HCT116 (cell line): ENCODE measurements around the gene GRK5. TPM values are rescaled to one million over a fixed set of nuclear protein-coding genes. Genes with fewer than 3 reads are reported as not detected.

Experiments
- ATAC-seq: fragments of 200-7000 bp; cut with Tn5 transposase; 2 replicates; pipeline ENCODE4 v1.9.1; 2020; ENCODE audit warnings: mild to moderate bottlenecking, moderate library complexity
- BruUV-seq: library from RNA; stranded (reverse); fragments of 400-500 nt; replicated peaks from 2 replicates; lab custom pipeline; 2021; lab: Mats Ljungman, UMichigan
- CTCF ChIA-PET: fragments of 300-600 bp; sonication (Branson Sonifier 250); formaldehyde crosslinking; loops from one replicate; lab custom pipeline; 2021; ENCODE audit warnings: antibody characterized with exemption; lab: Charles Lee
- POLR2A ChIA-PET: fragments of 300-600, 350-600 bp; sonication (Branson Sonifier 250); formaldehyde crosslinking; loops from one replicate; lab custom pipeline; 2021; ENCODE audit warnings: antibody characterized with exemption; lab: Charles Lee
- RAD21 ChIA-PET, 2 experiments: fragments of 300-600 bp; sonication (Branson Sonifier 250); formaldehyde crosslinking; loops; one replicate each; lab custom pipeline; 2023; ENCODE audit warnings: low total read pairs in 2 of 2; ENCODE audit not compliant: uncharacterized antibody in 2 of 2, unreplicated experiment in 2 of 2, low non-redundant PET in 1 of 2; lab: Charles Lee
- DNase-seq: peaks from one replicate; pipeline ENCODE4 v3.0.0-alpha.2; 2010; ENCODE audit warnings: low read depth, low spot score
- H2AFZ ChIP-seq: fragments of 200-600 bp; shearing (Covaris generic), sonication (generic); 2 replicates; pipeline ENCODE4 v1.6.1; 2017; ENCODE audit warnings: low read depth, mixed run types, mixed read lengths, antibody characterized with exemption, low read length; ENCODE audit not compliant: poor library complexity, severe bottlenecking
- H3K27ac ChIP-seq: 2 replicates; pipeline ENCODE4 v1.5.1; 2012; ENCODE audit warnings: low read depth, low read length
- H3K27me3 ChIP-seq: fragments of 200-600 bp; sonication (generic); 2 replicates; pipeline ENCODE4 v1.6.1; 2016; ENCODE audit warnings: mixed run types, low read length, mixed read lengths; ENCODE audit not compliant: insufficient read depth
- H3K36me3 ChIP-seq, 2 experiments: fragments of 200-500 bp in 1 of 2; fragments of 200-600 bp in 1 of 2; sonication (Bioruptor generic) in 1 of 2; sonication (generic) in 1 of 2; 2 replicates each; pipeline versions ENCODE4 v1.5.1 to v1.6.1; 2014 to 2016; ENCODE audit warnings: low read length in 2 of 2, inconsistent platforms in 1 of 2, mixed read lengths in 1 of 2, mixed run types in 1 of 2; ENCODE audit not compliant: insufficient read depth in 2 of 2, control insufficient read depth in 1 of 2
- H3K4me1 ChIP-seq, 2 experiments: fragments of 200-600 bp in 1 of 2; sonication (generic) in 1 of 2; 2 replicates each; pipeline versions ENCODE4 v1.5.1 to v1.6.1; 2012 to 2017; ENCODE audit warnings: low read length in 2 of 2, inconsistent platforms in 1 of 2, mild to moderate bottlenecking in 1 of 2, mixed read lengths in 1 of 2, mixed run types in 1 of 2, moderate library complexity in 1 of 2; ENCODE audit not compliant: insufficient read depth in 2 of 2, control insufficient read depth in 1 of 2
- H3K4me2 ChIP-seq: fragments of 200-600 bp; sonication (generic); 2 replicates; pipeline ENCODE4 v1.6.1; 2017; ENCODE audit warnings: mixed run types, low read length, mixed read lengths
- H3K4me3 ChIP-seq, 2 experiments: fragments of 200-600 bp in 1 of 2; sonication (generic) in 1 of 2; replicated peaks in 1 of 2; 2 replicates each; pipeline ENCODE4 v1.5.1; 2011 to 2016; ENCODE audit warnings: low read length in 2 of 2, control low read depth in 1 of 2, low read depth in 1 of 2, mild to moderate bottlenecking in 1 of 2, mixed read lengths in 1 of 2, mixed run types in 1 of 2
- H3K79me2 ChIP-seq: fragments of 200-600 bp; sonication (generic); 2 replicates; pipeline ENCODE4 v1.6.1; 2017; ENCODE audit warnings: mild to moderate bottlenecking, mixed run types, low read length, moderate library complexity, mixed read lengths; ENCODE audit not compliant: insufficient read depth
- H3K9ac ChIP-seq: fragments of 200-600 bp; sonication (generic); 2 replicates; pipeline ENCODE4 v1.6.1; 2016; ENCODE audit warnings: low read length, mixed read lengths
- H3K9me2 ChIP-seq: fragments of 200-600 bp; sonication (generic), shearing (Covaris generic); 2 replicates; pipeline ENCODE4 v1.6.1; 2017; ENCODE audit warnings: mixed run types, mild to moderate bottlenecking, moderate library complexity; ENCODE audit not compliant: insufficient read depth
- H3K9me3 ChIP-seq, 2 experiments: fragments of 200-500 bp in 1 of 2; fragments of 200-600 bp in 1 of 2; sonication (Bioruptor generic) in 1 of 2; sonication (generic) in 1 of 2; 2 replicates each; pipeline ENCODE4 v1.6.1; 2014 to 2017; ENCODE audit warnings: low read length in 2 of 2, mixed read lengths in 2 of 2, inconsistent platforms in 1 of 2, low read depth in 1 of 2, mild to moderate bottlenecking in 1 of 2, mixed run types in 1 of 2, moderate library complexity in 1 of 2; ENCODE audit not compliant: control insufficient read depth in 1 of 2, insufficient read depth in 1 of 2
- H4K20me1 ChIP-seq: fragments of 200-600 bp; sonication (generic), shearing (Covaris generic); 2 replicates; pipeline ENCODE4 v1.6.1; 2017; ENCODE audit warnings: mixed run types, mild to moderate bottlenecking, moderate library complexity; ENCODE audit not compliant: insufficient read depth
- CEBPB ChIP-seq: IDR thresholded peaks from 2 replicates; pipeline ENCODE4 v1.6.1; 2012; ENCODE audit warnings: low read depth
- CTCF ChIP-seq, 3 experiments: fragments of 200-600 bp in 1 of 3; sonication (generic) in 1 of 3; IDR thresholded peaks in 2 of 3; conservative IDR thresholded peaks in 1 of 3; 2 replicates each; pipeline ENCODE4 v1.5.1; 2012 to 2017; ENCODE audit warnings: low read depth in 2 of 3, low read length in 2 of 3, antibody characterized with exemption in 1 of 3, borderline replicate concordance in 1 of 3, control low read depth in 1 of 3, mild to moderate bottlenecking in 1 of 3, mixed read lengths in 1 of 3, mixed run types in 1 of 3, moderate library complexity in 1 of 3; ENCODE audit not compliant: insufficient read depth in 1 of 3
- EZH2 ChIP-seq: fragments of 200-600 bp; sonication (generic); IDR thresholded peaks from 2 replicates; pipeline ENCODE4 v1.6.1; 2017; ENCODE audit warnings: antibody characterized with exemption, mixed run types
- EZH2phosphoT487 ChIP-seq: fragments of 200-600 bp; IDR thresholded peaks from 2 replicates; pipeline ENCODE4 v1.6.1; 2018; ENCODE audit warnings: antibody characterized with exemption, borderline replicate concordance
- FOSL1 ChIP-seq: IDR thresholded peaks from 2 replicates; pipeline ENCODE4 v1.6.1; 2012; ENCODE audit warnings: low read depth
- JUND ChIP-seq: IDR thresholded peaks from 2 replicates; pipeline ENCODE4 v1.6.1; 2012
- MAX ChIP-seq: IDR thresholded peaks from 2 replicates; pipeline ENCODE4 v1.6.1; 2012
- POLR2AphosphoS5 ChIP-seq: IDR thresholded peaks from 2 replicates; pipeline ENCODE4 v1.6.1; 2011; ENCODE audit warnings: mild to moderate bottlenecking, low read depth, low read length, moderate library complexity
- RAD21 ChIP-seq: IDR thresholded peaks from 2 replicates; pipeline ENCODE4 v1.6.1; 2012; ENCODE audit warnings: low read depth, mild to moderate bottlenecking
- REST ChIP-seq: IDR thresholded peaks from 2 replicates; pipeline ENCODE4 v1.6.1; 2012; ENCODE audit warnings: low read depth
- SIN3A ChIP-seq: IDR thresholded peaks from 2 replicates; pipeline ENCODE4 v1.6.1; 2012; ENCODE audit warnings: low read depth
- SP1 ChIP-seq: IDR thresholded peaks from 2 replicates; pipeline ENCODE4 v1.6.1; 2012; ENCODE audit warnings: low read depth
- TCF7L2 ChIP-seq: IDR thresholded peaks from 2 replicates; pipeline ENCODE4 v1.7.0; 2011; ENCODE audit warnings: borderline replicate concordance, inconsistent platforms; ENCODE audit not compliant: insufficient read depth, insufficient read length; ENCODE audit errors: extremely low read depth
- ZFX ChIP-seq: fragments of 450-650 bp; IDR thresholded peaks from 2 replicates; pipeline ENCODE4 v1.6.1; 2017
- intact Hi-C: fragments of 100-400 bp; cut with micrococcal nuclease; formaldehyde crosslinking; loops from 2 replicates; pipeline ENCODE4 v1.10.0; 2022
- total RNA-seq: library from RNA; stranded (reverse); gene quantifications from one replicate; pipeline ENCODE4 v1.2.1, GENCODE V29; 2021; ENCODE audit not compliant: unreplicated experiment

The GRK5 gene
- total RNA-seq, 1 experiment from 2014 or later: 7.3 TPM

GRCh38 chr10:119406601-119407253 is 199.4 kb downstream of the GRK5 start:
- Histone ChIP-seq H3K27ac (no peak overlapping the region), H3K4me3 (no peak overlapping the region), H4K20me1 (no peaks in the 10 kb centered on the region), H3K36me3 (no peaks in the 10 kb centered on the region), H3K9me3 (no peaks in the 10 kb centered on the region), H3K9ac (no peak overlapping the region), H3K79me2 (no peaks in the 10 kb centered on the region), H3K27me3 (no peaks in the 10 kb centered on the region), H3K4me2 (no peak overlapping the region), H3K4me1 (peaks cover 4 to 8% of the 10 kb centered on the region in 2 experiments; a peak in 3 of 4 replicates), H2AFZ (no peak overlapping the region), H3K9me2 (no peaks in the 10 kb centered on the region)
- BruUV-seq: no TSS peak
- TF ChIP-seq POLR2AphosphoS5 (no peak), CEBPB (no peak), FOSL1 (no peak), RAD21 (no peak), CTCF (IDR thresholded peaks at IDR 0.05 in 2 of 3, conservative IDR thresholded peaks at IDR 0.05 in 1 of 3; ENCODE audit: borderline replicate concordance in 1 of 3, insufficient read depth in 1 of 3, low read depth in 2 of 3, low read length in 2 of 3) (no peak), MAX (no peak), EZH2 (no peak), SP1 (no peak), EZH2phosphoT487 (no peak), SIN3A (no peak), TCF7L2 (no peak), ZFX (no peak), JUND (no peak), REST (no peak)
- ChIA-PET RAD21 (no interaction called here), CTCF (interaction anchor here (0.8 to 2.3 kb wide), 3 partner anchors 16 to 207 kb away, joined by 3 to 11 read pairs (median 4); no protein-coding TSS in a partner anchor), POLR2A (interaction anchor here (0.6 kb wide), 1 partner anchor 286 kb away, joined by 3 read pairs; no protein-coding TSS in a partner anchor)
- DNase-seq: no peak
- no peak for ATAC-seq
- intact Hi-C loops: no loop called here
